NCI-H524 (cell line): Measurements from ENCODE around the gene MYNN.

Source experiments
- DNase-seq, 2 experiments: peaks; one replicate each; lab custom pipeline; 2025; lab: John Stamatoyannopoulos, UW

The MYNN gene

GRCh38 chr3:169777822-169778221 lies 4.6 kb downstream of the MYNN start:
- no peak for DNase-seq

- no peak for DNase-seq
Measured at GRCh38 chr3:169780742-169781141, 7.5 kb downstream of the MYNN start.

GRCh38 chr3:169781209-169781855 lies 8.1 kb downstream of the MYNN start:
- DNase-seq: no peak

- DNase-seq: no peak
Measured at GRCh38 chr3:169787120-169787519, 13.9 kb downstream of the MYNN start.

- no peak for DNase-seq
Measured at GRCh38 chr3:169787791-169788190, 14.6 kb downstream of the MYNN start.

GRCh38 chr3:169790219-169790618 lies 17.0 kb downstream of the MYNN start:
- no peak for DNase-seq

GRCh38 chr3:169790687-169791429 lies 17.7 kb downstream of the MYNN start:
- no peak for DNase-seq

- DNase-seq: no peak
Measured at GRCh38 chr3:169792359-169792758, 19.2 kb downstream of the MYNN start.

- DNase-seq: no peak
Measured at GRCh38 chr3:169804681-169805080, 31.5 kb downstream of the MYNN start.

GRCh38 chr3:169809230-169809795 lies 36.1 kb downstream of the MYNN start:
- DNase-seq: no peak

- peak; percentile 43 to 78 for DNase-seq
Measured at GRCh38 chr3:169811631-169812331, 38.6 kb downstream of the MYNN start.

GRCh38 chr3:169812332-169813235 lies 39.4 kb downstream of the MYNN start, which contains the start of the genes LRRC34 and LRRIQ4:
LRRC34 (minus strand) TSS chr3:169812904; CDS start chr3:169812548, 356 bp downstream.
LRRIQ4 (plus strand) TSS chr3:169812870; CDS start chr3:169821922, 9,052 bp downstream.
- DNase-seq: peak; percentile 98

- DNase-seq: peak in 1 of 2 experiments; percentile 38
Measured at GRCh38 chr3:169813278-169813677, 40.1 kb downstream of the MYNN start.

GRCh38 chr3:169813757-169814517 lies 40.7 kb downstream of the MYNN start:
- peak; percentile 41 to 69 for DNase-seq

- no peak for DNase-seq
Measured at GRCh38 chr3:169815590-169816150, 42.5 kb downstream of the MYNN start.

- peak in 1 of 2 experiments; percentile 52 for DNase-seq
Measured at GRCh38 chr3:169818316-169818715, 45.1 kb downstream of the MYNN start.

- DNase-seq: no peak
Measured at GRCh38 chr3:169822091-169822490, 48.9 kb downstream of the MYNN start.

- no peak for DNase-seq
Measured at GRCh38 chr3:169822540-169822939, 49.3 kb downstream of the MYNN start.

- DNase-seq: no peak
Measured at GRCh38 chr3:169822983-169823382, 49.8 kb downstream of the MYNN start.

GRCh38 chr3:169825316-169825715 lies 52.1 kb downstream of the MYNN start:
- DNase-seq: no peak
